ENCODE data around the gene GAL. TPM values are rescaled to one million over a fixed set of nuclear protein-coding genes. Genes with fewer than 3 reads are reported as not detected.

The GAL gene
- total and polyA plus RNA-seq, 2 of the 13 experiments (the other 11 are each of a cell fraction or from before 2014, with no cell fraction given), result not detected

DNA sequence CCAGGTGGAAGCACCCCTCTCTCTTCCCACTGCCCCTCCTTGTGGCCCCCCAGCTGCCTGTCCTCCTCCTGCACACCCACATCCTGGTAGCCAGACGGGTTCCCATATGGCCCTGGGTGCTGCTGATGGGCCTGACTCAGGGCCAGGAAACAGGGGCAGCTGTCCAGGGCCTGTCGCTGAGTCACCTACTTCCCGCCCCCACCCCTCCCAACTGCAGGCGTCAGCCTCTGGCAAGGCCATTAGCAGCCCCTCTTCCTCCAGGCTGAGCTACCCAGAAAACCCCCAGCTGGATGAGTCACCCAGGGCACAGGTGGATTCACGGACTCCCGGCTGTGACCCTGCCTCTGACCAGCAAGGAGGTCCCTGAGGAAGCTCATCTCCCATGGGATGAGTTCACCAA, 6.9 kb upstream of the GAL start (continued):
- TF ChIP-seq ZNF605 (CRISPR knock-in tag; IDR thresholded peaks at IDR 0.05) (no peak), CREB1 (IDR thresholded peaks at IDR 0.05) (peak; percentile 10; the same call in 1 of the 2 replicates), CREB1 (CRISPR knock-in tag; IDR thresholded peaks at IDR 0.05) (no peak), MBNL3 (CRISPR knock-in tag; conservative IDR thresholded peaks at IDR 0.05) (no peak), ZNF138 (CRISPR knock-in tag; IDR thresholded peaks at IDR 0.05; ENCODE audit: low read depth) (no peak), U2AF1 (optimal IDR thresholded peaks at IDR 0.05; ENCODE audit: low read depth, low read length) (no peak), ZNF468 (CRISPR knock-in tag; IDR thresholded peaks at IDR 0.05) (no peak), SP4 (CRISPR knock-in tag; IDR thresholded peaks at IDR 0.05) (no peak), ZKSCAN5 (CRISPR knock-in tag; IDR thresholded peaks at IDR 0.05) (no peak), ZNF772 (CRISPR knock-in tag; IDR thresholded peaks at IDR 0.05) (no peak), ETV5 (CRISPR knock-in tag; IDR thresholded peaks at IDR 0.05; ENCODE audit: borderline replicate concordance) (peak; percentile 14; the same call in 1 of the 2 replicates), ARID4A (CRISPR knock-in tag; IDR thresholded peaks at IDR 0.05; ENCODE audit: borderline replicate concordance) (no peak), MAZ (IDR thresholded peaks at IDR 0.05; ENCODE audit: borderline replicate concordance, low read depth, low read length) (0 out of 2 replicates have a peak, but pooled peaks have one; percentile 22), MAZ (CRISPR knock-in tag; IDR thresholded peaks at IDR 0.05; ENCODE audit: low read depth) (no peak), KDM5B (CRISPR knock-in tag; IDR thresholded peaks at IDR 0.05; ENCODE audit: borderline replicate concordance) (no peak), ZNF142 (CRISPR knock-in tag; IDR thresholded peaks at IDR 0.05) (no peak), TCF12 (IDR thresholded peaks at IDR 0.05) (no peak), TCF12 (CRISPR knock-in tag; IDR thresholded peaks at IDR 0.05) (no peak)
- TF ChIP-seq, protein P1, sequence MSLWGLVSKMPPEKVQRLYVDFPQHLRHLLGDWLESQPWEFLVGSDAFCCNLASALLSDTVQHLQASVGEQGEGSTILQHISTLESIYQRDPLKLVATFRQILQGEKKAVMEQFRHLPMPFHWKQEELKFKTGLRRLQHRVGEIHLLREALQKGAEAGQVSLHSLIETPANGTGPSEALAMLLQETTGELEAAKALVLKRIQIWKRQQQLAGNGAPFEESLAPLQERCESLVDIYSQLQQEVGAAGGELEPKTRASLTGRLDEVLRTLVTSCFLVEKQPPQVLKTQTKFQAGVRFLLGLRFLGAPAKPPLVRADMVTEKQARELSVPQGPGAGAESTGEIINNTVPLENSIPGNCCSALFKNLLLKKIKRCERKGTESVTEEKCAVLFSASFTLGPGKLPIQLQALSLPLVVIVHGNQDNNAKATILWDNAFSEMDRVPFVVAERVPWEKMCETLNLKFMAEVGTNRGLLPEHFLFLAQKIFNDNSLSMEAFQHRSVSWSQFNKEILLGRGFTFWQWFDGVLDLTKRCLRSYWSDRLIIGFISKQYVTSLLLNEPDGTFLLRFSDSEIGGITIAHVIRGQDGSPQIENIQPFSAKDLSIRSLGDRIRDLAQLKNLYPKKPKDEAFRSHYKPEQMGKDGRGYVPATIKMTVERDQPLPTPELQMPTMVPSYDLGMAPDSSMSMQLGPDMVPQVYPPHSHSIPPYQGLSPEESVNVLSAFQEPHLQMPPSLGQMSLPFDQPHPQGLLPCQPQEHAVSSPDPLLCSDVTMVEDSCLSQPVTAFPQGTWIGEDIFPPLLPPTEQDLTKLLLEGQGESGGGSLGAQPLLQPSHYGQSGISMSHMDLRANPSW (CRISPR knock-in tag; IDR thresholded peaks at IDR 0.05; ENCODE audit: borderline replicate concordance), result no peak
